Activated CD4-positive, CD25-positive, alpha-beta regulatory T cell treated with anti-CD3 and anti-CD28 coated beads, Interleukin-2, amount 50 U/mL, for 24 hours (primary cell): ENCODE measurements around the gene TREM2.

Experiments
- ATAC-seq, 2 donors: fragments of 150-1000 bp; cut with Tn5 transposase; one replicate each; pipeline ENCODE4 v1.10.0; 2021; ENCODE audit warnings: mild to moderate bottlenecking in 1 of 2, moderate library complexity in 1 of 2

The TREM2 gene

GRCh38 chr6:41182069-41183034, 19.4 kb upstream of the TREM2 start:
- peak; percentile 60 to 71 for ATAC-seq

GRCh38 chr6:41181566-41181965, 18.6 kb upstream of the TREM2 start:
- ATAC-seq = no peak

GRCh38 chr6:41179163-41179562, 16.2 kb upstream of the TREM2 start:
- ATAC-seq = no peak

GRCh38 chr6:41177695-41178094, 14.8 kb upstream of the TREM2 start:
- no peak for ATAC-seq

- ATAC-seq = no peak
These were observed 14.4 kb upstream of the TREM2 start for GRCh38 chr6:41177287-41177686.

- no peak for ATAC-seq
These were observed 13.3 kb upstream of the TREM2 start for GRCh38 chr6:41176189-41176588.

- ATAC-seq = no peak
These were observed 12.2 kb upstream of the TREM2 start for GRCh38 chr6:41175084-41175483.

- ATAC-seq = no peak
These were observed 11.7 kb upstream of the TREM2 start for GRCh38 chr6:41174610-41175009.

GRCh38 chr6:41171908-41172307, 9.0 kb upstream of the TREM2 start:
- no peak for ATAC-seq

- no peak for ATAC-seq
These were observed 7.7 kb upstream of the TREM2 start for GRCh38 chr6:41170547-41171160.

- no peak for ATAC-seq
These were observed 4.5 kb upstream of the TREM2 start for GRCh38 chr6:41167173-41167963.

- no peak for ATAC-seq
These were observed 1.7 kb upstream of the TREM2 start for GRCh38 chr6:41164551-41165120.

- no peak for ATAC-seq
These were observed 452 bp upstream of the TREM2 start for GRCh38 chr6:41163419-41163717.

GRCh38 chr6:41161851-41162552, 914 bp downstream of the TREM2 start:
- no peak for ATAC-seq

- ATAC-seq = no peak
These were observed 1.5 kb downstream of the TREM2 start for GRCh38 chr6:41161380-41161779.

- ATAC-seq = no peak
These were observed 2.0 kb downstream of the TREM2 start for GRCh38 chr6:41160933-41161332.

GRCh38 chr6:41159415-41160082, 3.4 kb downstream of the TREM2 start:
- ATAC-seq = no peak

GRCh38 chr6:41157323-41157722, 5.6 kb downstream of the TREM2 start:
- ATAC-seq = no peak

GRCh38 chr6:41156771-41157170, 6.1 kb downstream of the TREM2 start:
- no peak for ATAC-seq

GRCh38 chr6:41156001-41156400, 6.9 kb downstream of the TREM2 start:
- no peak for ATAC-seq

GRCh38 chr6:41155132-41155805, 7.6 kb downstream of the TREM2 start:
- ATAC-seq = no peak
